Activated T-cell treated with anti-CD3 and anti-CD28 coated beads, Interleukin-2, amount 50 U/mL, for 24 hours (primary cell): Measurements from ENCODE around the gene BTBD7.

Experiments used
- DNase-seq: peaks from one replicate; pipeline ENCODE4 v3.0.0-alpha.2; 2020
- H3K27ac Mint-ChIP-seq: 2 replicates; pipeline ENCODE4 v1.8.0; 2020; ENCODE audit warnings: mild to moderate bottlenecking, mixed read lengths
- H3K27me3 Mint-ChIP-seq: 2 replicates; pipeline ENCODE4 v1.8.0; 2020; ENCODE audit warnings: mixed read lengths
- H3K36me3 Mint-ChIP-seq: 2 replicates; pipeline ENCODE4 v1.8.0; 2020; ENCODE audit warnings: low read depth, mixed read lengths
- H3K4me1 Mint-ChIP-seq: 2 replicates; pipeline ENCODE4 v1.8.0; 2020; ENCODE audit warnings: low read depth, mixed read lengths
- H3K4me3 Mint-ChIP-seq: 2 replicates; pipeline ENCODE4 v1.8.0; 2020; ENCODE audit warnings: mild to moderate bottlenecking, moderate library complexity, mixed read lengths
- H3K9me3 Mint-ChIP-seq: 2 replicates; pipeline ENCODE4 v1.8.0; 2020; ENCODE audit warnings: mixed read lengths

The BTBD7 gene

DNA sequence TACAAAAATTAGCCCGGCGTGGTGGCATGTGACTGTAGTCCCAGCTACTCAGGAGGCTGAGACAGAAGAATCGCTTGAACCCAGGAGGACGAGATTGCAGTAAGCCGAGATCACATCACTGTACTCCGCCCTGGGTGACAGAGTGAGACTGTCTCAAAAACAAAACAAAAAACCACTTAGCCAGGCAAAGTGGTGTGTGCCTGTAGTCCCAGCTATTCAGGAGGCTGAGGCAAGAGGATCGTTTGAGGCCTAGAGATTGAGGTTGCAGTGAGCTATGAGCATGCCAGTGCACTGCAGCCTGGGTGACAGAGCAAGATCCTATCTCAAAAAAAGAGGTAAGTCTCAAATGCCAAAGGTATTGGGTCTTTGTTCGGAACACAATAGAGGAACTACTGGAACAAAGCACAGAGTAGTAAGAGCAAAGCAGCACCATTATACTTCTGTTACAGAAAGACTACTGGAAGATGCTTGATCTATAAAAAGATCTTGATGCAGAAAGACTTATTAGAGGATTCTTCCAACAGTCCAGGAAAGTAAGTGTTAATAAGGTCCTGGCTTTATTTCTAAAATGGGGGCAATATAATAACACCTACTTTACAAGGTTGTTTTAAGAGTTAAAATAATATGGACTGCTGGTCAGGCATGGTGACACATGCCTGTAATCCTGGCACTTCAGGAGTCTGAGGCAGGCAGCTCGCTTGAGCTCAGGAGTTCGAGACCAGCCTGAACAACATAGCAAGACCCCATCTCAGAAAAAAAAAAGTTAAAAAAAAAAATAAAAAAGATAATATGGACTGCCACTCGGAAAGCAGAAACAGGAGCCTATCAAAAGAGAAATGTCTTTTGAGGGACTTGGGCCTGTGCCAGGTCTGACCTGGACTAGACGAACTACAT is 29.9 kb downstream of the BTBD7 start:
- DNase-seq, result no peak
- Mint-ChIP-seq H3K9me3 (no peaks in the 10 kb centered on the region), H3K36me3 (no peaks in the 10 kb centered on the region), H3K4me3 (no peak overlapping the region), H3K27me3 (no peaks in the 10 kb centered on the region), H3K4me1 (peaks cover 46% of the 10 kb centered on the region), H3K27ac (no peak overlapping the region)

- H3K4me3 Mint-ChIP-seq, result no peak overlapping the region
- H3K27ac Mint-ChIP-seq, result no peak overlapping the region
- H3K36me3 Mint-ChIP-seq, result no peaks in the 10 kb centered on the region
- no peaks in the 10 kb centered on the region for H3K9me3 Mint-ChIP-seq
- no peak for DNase-seq
- no peaks in the 10 kb centered on the region for H3K27me3 Mint-ChIP-seq
- H3K4me1 Mint-ChIP-seq, result peaks cover 40% of the 10 kb centered on the region
Measured at GRCh38 chr14:93301821-93302447, 30.9 kb downstream of the BTBD7 start.

DNA sequence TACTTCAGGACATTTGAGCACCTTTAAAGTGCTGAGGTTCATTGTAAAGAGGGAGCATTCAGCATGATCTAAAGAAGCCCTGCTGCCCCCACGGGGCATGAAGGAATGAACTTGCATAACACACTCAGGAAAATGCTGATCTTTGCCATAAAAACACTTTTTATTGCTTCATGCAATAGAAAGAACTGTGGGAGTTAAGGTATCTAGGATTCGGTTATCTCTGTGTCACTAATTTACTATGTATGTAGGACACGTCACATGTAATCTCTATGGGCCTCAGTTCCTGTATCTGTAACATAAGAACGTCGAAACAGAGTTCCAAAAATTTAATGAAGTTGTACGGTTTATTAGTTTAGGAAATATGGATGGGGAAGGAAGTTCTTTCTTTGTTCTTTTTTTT is 33.0 kb downstream of the BTBD7 start:
- Mint-ChIP-seq H3K27me3 (no peaks in the 10 kb centered on the region), H3K9me3 (no peaks in the 10 kb centered on the region), H3K27ac (no peak overlapping the region), H3K4me1 (peaks cover 32% of the 10 kb centered on the region), H3K4me3 (no peak overlapping the region), H3K36me3 (peaks cover 4% of the 10 kb centered on the region)
- DNase-seq, result no peak

- H3K4me1 Mint-ChIP-seq, result peaks cover 29% of the 10 kb centered on the region
- peaks cover 7% of the 10 kb centered on the region for H3K36me3 Mint-ChIP-seq
- no peak overlapping the region for H3K4me3 Mint-ChIP-seq
- H3K27ac Mint-ChIP-seq, result no peak overlapping the region
- no peak for DNase-seq
- H3K27me3 Mint-ChIP-seq, result no peaks in the 10 kb centered on the region
- H3K9me3 Mint-ChIP-seq, result no peaks in the 10 kb centered on the region
Measured at GRCh38 chr14:93299416-93299815, 33.4 kb downstream of the BTBD7 start.

GRCh38 chr14:93295541-93296220 is 37.2 kb downstream of the BTBD7 start:
- DNase-seq, result no peak
- Mint-ChIP-seq H3K27ac (no peak overlapping the region), H3K4me1 (peaks cover 18% of the 10 kb centered on the region), H3K36me3 (peaks cover 28% of the 10 kb centered on the region), H3K27me3 (no peaks in the 10 kb centered on the region), H3K4me3 (no peak overlapping the region), H3K9me3 (no peaks in the 10 kb centered on the region)

DNA sequence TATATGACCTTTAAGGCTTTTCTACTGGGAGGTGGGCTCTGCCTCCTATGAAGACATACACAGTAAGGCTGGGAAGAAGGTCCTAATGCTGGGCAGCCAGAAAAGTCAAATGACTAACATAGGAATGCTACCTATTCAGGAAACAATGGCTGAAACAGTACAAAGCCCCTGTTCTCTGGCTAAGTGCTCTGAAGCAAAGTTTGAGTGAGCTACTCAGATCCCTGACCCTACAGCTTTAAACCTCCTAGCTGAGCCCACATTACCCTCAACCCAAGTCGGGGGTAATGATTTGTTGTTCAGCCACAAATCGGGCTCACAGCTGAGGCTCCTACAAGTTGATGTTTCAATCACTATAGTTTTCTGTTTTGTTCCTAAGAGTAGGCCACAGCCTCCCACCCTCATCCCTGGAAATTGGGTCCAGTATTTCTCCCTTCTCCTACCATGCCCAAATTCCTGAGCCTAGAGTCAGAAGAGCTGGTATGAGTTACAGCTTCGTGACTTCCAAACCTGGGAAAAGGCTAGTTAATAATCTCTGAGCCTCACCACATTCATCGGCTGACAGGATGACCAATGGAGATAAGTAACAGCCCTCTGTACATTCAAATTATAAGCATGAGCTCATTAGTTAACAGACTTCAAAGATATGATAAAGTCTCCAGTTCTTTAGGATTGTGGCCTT is 46.5 kb downstream of the BTBD7 start:
- Mint-ChIP-seq H3K4me1 (peaks cover 15% of the 10 kb centered on the region), H3K27ac (no peak overlapping the region), H3K4me3 (no peak overlapping the region), H3K36me3 (peaks cover 40% of the 10 kb centered on the region), H3K9me3 (no peaks in the 10 kb centered on the region), H3K27me3 (no peaks in the 10 kb centered on the region)
- DNase-seq, result no peak

- Mint-ChIP-seq H3K4me3 (no peak overlapping the region), H3K27ac (no peak overlapping the region), H3K27me3 (no peaks in the 10 kb centered on the region), H3K4me1 (peaks cover 15% of the 10 kb centered on the region), H3K9me3 (no peaks in the 10 kb centered on the region), H3K36me3 (peaks cover 39% of the 10 kb centered on the region)
- DNase-seq, result no peak
Measured at GRCh38 chr14:93285044-93285443, 47.8 kb downstream of the BTBD7 start.

- Mint-ChIP-seq H3K4me3 (no peak overlapping the region), H3K4me1 (peaks cover 11% of the 10 kb centered on the region), H3K27ac (no peak overlapping the region), H3K9me3 (no peaks in the 10 kb centered on the region), H3K36me3 (peaks cover 30% of the 10 kb centered on the region), H3K27me3 (no peaks in the 10 kb centered on the region)
- no peak for DNase-seq
Measured at GRCh38 chr14:93281937-93282336, 50.9 kb downstream of the BTBD7 start.

- no peaks in the 10 kb centered on the region for H3K27me3 Mint-ChIP-seq
- no peak overlapping the region for H3K4me3 Mint-ChIP-seq
- no peaks in the 10 kb centered on the region for H3K9me3 Mint-ChIP-seq
- DNase-seq, result no peak
- no peak overlapping the region for H3K27ac Mint-ChIP-seq
- H3K36me3 Mint-ChIP-seq, result peaks cover 23% of the 10 kb centered on the region
- peaks cover 11% of the 10 kb centered on the region for H3K4me1 Mint-ChIP-seq
Measured at GRCh38 chr14:93280743-93281142, 52.1 kb downstream of the BTBD7 start.

DNA sequence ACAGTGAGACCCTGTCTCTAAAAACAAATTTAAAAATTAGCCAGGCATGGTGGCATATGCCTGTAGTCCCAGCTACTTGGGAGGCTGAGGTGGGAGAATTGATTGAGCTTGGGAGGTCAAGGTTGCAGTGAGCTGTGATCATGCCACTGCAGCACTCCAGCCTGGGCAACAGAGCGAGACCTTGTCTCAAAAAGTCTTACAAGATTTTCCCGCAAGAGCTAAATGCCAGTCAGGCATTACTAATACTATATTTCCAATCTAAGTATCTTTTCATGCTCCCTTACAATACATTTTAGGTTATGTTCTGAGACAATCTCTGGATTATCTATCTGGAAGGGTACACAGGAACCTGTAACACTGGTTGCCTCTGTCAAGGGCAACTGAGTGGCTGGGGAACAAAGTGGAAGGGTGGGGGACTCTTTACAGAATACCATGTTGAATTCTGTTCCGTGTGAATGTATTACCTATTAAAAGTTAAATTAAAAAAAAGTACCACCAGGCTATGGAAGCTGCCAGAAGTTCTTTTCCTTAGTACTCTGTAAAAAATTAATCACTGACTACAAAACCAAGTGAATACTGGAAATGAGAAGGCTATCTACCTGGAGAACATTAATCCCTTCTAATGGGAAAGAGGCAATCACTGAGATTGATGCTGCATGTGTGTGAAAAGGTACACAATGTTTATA is 56.7 kb downstream of the BTBD7 start:
- Mint-ChIP-seq H3K27ac (no peak overlapping the region), H3K27me3 (no peaks in the 10 kb centered on the region), H3K4me1 (peaks cover 3% of the 10 kb centered on the region), H3K9me3 (no peaks in the 10 kb centered on the region), H3K36me3 (peaks cover 24% of the 10 kb centered on the region), H3K4me3 (no peak overlapping the region)
- DNase-seq, result no peak

DNA sequence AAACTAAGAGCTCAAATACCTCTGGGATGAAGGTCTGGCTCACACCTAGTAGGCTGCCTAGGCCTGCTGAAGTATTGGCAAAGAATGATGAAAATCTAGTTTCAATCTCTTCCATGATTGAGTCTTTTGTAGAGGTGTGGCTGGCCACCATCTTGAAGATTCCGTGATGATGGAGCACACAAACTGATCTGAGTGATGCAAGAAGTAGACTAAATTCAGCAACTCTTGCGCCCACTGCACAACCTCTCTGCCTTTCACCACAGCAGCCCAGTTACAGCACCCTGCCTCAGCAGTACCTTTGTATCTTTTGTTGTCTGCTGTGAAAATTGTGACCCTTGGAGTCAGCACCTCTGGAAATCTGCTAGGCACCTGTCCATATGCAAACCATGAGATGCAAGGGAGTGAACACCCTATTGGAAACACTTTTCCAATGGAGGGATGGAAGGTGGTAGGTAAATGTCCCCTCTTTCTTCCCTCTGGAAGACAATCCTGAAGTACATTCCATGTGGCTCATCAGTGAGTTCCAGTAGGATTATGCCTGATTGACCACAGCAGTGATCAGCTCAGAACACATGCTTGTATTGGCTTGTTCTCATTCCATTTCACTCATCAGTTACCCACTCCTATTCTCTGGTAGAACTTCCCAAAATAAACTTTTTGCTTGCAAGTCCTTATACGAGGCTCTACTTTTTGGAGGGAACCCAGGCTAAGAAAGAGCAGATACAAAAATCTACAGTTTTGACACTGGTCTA is 58.6 kb downstream of the BTBD7 start:
- Mint-ChIP-seq H3K27ac (no peak overlapping the region), H3K36me3 (peaks cover 23% of the 10 kb centered on the region), H3K4me3 (no peak overlapping the region), H3K27me3 (no peaks in the 10 kb centered on the region), H3K9me3 (no peaks in the 10 kb centered on the region), H3K4me1 (peaks cover 8% of the 10 kb centered on the region)
- DNase-seq, result no peak

DNA sequence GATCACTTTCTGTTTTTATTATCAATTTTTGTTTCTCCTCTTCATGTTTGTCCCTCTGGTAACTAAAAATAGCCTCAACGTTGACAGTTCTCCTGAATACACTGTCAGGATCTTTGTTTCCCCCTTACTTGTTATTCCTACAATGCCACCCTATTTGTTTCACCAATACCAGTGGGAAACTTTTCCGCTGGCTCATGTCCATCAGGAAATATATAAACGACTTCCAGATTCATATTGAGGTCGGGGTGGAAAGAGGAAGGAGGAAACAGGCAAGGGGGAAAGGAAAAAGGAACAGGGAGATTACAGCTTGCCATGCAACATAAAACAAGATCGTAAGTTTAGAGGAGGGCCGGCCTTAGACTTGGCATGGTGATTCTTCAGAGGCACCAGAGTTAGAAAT is 61.7 kb downstream of the BTBD7 start:
- H3K4me3 Mint-ChIP-seq, result no peak overlapping the region
- H3K27ac Mint-ChIP-seq, result no peak overlapping the region
- H3K36me3 Mint-ChIP-seq, result peaks cover 11% of the 10 kb centered on the region
- no peak for DNase-seq
- H3K4me1 Mint-ChIP-seq, result peaks cover 10% of the 10 kb centered on the region
- H3K27me3 Mint-ChIP-seq, result no peaks in the 10 kb centered on the region
- H3K9me3 Mint-ChIP-seq, result no peaks in the 10 kb centered on the region

DNA sequence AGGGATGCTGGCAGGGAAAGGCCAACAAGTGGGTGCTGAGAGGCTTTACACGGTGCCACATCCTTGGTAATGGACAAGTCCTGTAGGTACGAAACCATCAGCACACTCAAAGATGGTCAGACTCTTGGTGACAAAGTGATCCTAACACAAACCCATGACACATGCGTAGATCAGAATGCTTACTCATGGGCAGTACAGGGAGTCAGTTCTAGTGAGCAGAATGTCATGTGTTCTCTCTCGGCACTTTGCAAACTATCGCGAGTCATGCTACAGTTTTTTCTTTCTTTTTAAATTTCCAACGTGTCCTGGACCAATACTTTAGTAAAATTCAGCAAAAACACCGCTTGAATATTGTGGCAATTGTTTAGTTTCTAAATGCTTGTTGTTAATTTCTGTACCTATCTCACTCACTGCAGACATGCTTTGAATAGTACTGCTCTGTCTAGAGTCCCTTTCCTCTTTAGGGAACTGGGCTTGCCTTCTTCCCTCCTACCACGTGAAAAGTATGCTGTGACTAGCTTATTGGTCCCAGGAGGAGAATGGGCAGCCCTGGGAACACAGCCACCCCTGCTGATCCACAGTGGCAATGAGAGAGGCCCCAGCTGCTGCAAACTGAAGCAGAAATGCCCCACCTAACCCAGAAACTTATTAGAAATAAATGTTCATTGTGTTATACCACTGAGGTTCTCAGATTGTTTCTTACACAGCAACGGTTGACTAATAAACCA is 63.3 kb downstream of the BTBD7 start:
- Mint-ChIP-seq H3K9me3 (no peaks in the 10 kb centered on the region), H3K27me3 (no peaks in the 10 kb centered on the region), H3K36me3 (peaks cover 11% of the 10 kb centered on the region), H3K27ac (no peak overlapping the region), H3K4me1 (peaks cover 10% of the 10 kb centered on the region), H3K4me3 (no peak overlapping the region)
- DNase-seq, result no peak
